Measurements from ENCODE around the gene PTPRM.
A peak's percentile ranks its signal among the peaks of the same experiment; 100 is the strongest.

PTPRM gene

GRCh38 chr18:7757175-7757574 lies 190.1 kb downstream of the PTPRM start:
- DNase-seq (ENCODE audit: low read depth): no peak

GRCh38 chr18:7758764-7759163 lies 191.6 kb downstream of the PTPRM start:
- DNase-seq (ENCODE audit: low read depth): no peak

GRCh38 chr18:7760967-7761948 lies 194.1 kb downstream of the PTPRM start:
- DNase-seq (ENCODE audit: low read depth): no peak

GRCh38 chr18:7764405-7764804 lies 197.3 kb downstream of the PTPRM start:
- DNase-seq (ENCODE audit: low read depth): no peak

GRCh38 chr18:7766346-7766745 lies 199.2 kb downstream of the PTPRM start:
- DNase-seq (ENCODE audit: low read depth): no peak

GRCh38 chr18:7766817-7767216 lies 199.7 kb downstream of the PTPRM start:
- DNase-seq (ENCODE audit: low read depth): no peak

GRCh38 chr18:7770908-7771307 lies 203.8 kb downstream of the PTPRM start:
- DNase-seq (ENCODE audit: low read depth): no peak

- DNase-seq (ENCODE audit: low read depth): no peak
These were observed 205.4 kb downstream of the PTPRM start for GRCh38 chr18:7772510-7772888.

GRCh38 chr18:7772951-7773350 lies 205.8 kb downstream of the PTPRM start:
- no peak for DNase-seq (ENCODE audit: low read depth)

- no peak for DNase-seq (ENCODE audit: low read depth)
These were observed 208.0 kb downstream of the PTPRM start for GRCh38 chr18:7775128-7775527.

GRCh38 chr18:7775843-7776242 lies 208.7 kb downstream of the PTPRM start:
- DNase-seq (ENCODE audit: low read depth): no peak

- no peak for DNase-seq (ENCODE audit: low read depth)
These were observed 211.1 kb downstream of the PTPRM start for GRCh38 chr18:7778181-7778580.

- DNase-seq (ENCODE audit: low read depth): no peak
These were observed 212.1 kb downstream of the PTPRM start for GRCh38 chr18:7779211-7779610.

GRCh38 chr18:7784171-7784570 lies 217.1 kb downstream of the PTPRM start:
- no peak for DNase-seq (ENCODE audit: low read depth)

GRCh38 chr18:7786569-7786968 lies 219.5 kb downstream of the PTPRM start:
- no peak for DNase-seq (ENCODE audit: low read depth)

- DNase-seq (ENCODE audit: low read depth): no peak
These were observed 220.2 kb downstream of the PTPRM start for GRCh38 chr18:7787339-7787738.

- peak; percentile 17 for DNase-seq (ENCODE audit: low read depth)
These were observed 222.9 kb downstream of the PTPRM start for GRCh38 chr18:7789856-7790552.

- no peak for DNase-seq (ENCODE audit: low read depth)
These were observed 226.0 kb downstream of the PTPRM start for GRCh38 chr18:7793100-7793499.

- DNase-seq (ENCODE audit: low read depth): no peak
These were observed 236.9 kb downstream of the PTPRM start for GRCh38 chr18:7803956-7804469.

- no peak for DNase-seq (ENCODE audit: low read depth)
These were observed 238.0 kb downstream of the PTPRM start for GRCh38 chr18:7805096-7805495.

- no peak for DNase-seq (ENCODE audit: low read depth)
These were observed 238.8 kb downstream of the PTPRM start for GRCh38 chr18:7805880-7806279.

GRCh38 chr18:7807936-7808453 lies 240.9 kb downstream of the PTPRM start:
- no peak for DNase-seq (ENCODE audit: low read depth)

- DNase-seq (ENCODE audit: low read depth): no peak
These were observed 241.9 kb downstream of the PTPRM start for GRCh38 chr18:7808992-7809391.
